Fibroblast of lung (primary cell): ENCODE data around the gene DNAJC11. TPM values are rescaled to one million over a fixed set of nuclear protein-coding genes. Genes with fewer than 3 reads are reported as not detected.
"Not testable (repeated sequence)": the region's sequence is repeated elsewhere in the genome, so short reads cannot be mapped to it uniquely, and the experiment has no call there.

Source experiments
- DNase-seq, 2 donors: peaks; one replicate each; pipeline versions ENCODE4 v3.0.0 to v3.0.0-alpha.2; 2010; ENCODE audit warnings: low read depth in 2 of 2
- H2AFZ ChIP-seq: 2 replicates; pipeline ENCODE4 v1.5.1; 2012; ENCODE audit warnings: low read length, control low read depth, inconsistent platforms
- H3K27ac ChIP-seq: 2 replicates; pipeline ENCODE4 v1.5.1; 2011; ENCODE audit warnings: low read length, control low read depth; ENCODE audit not compliant: insufficient read depth
- H3K27me3 ChIP-seq: 2 replicates; pipeline ENCODE4 v1.5.1; 2011; ENCODE audit warnings: mild to moderate bottlenecking, low read length; ENCODE audit not compliant: control insufficient read depth, insufficient read depth
- H3K36me3 ChIP-seq: 2 replicates; pipeline ENCODE4 v1.5.1; 2011; ENCODE audit warnings: low read length; ENCODE audit not compliant: control insufficient read depth, insufficient read depth
- H3K4me1 ChIP-seq: 2 replicates; pipeline ENCODE4 v1.5.1; 2011; ENCODE audit warnings: low read length; ENCODE audit not compliant: control insufficient read depth, insufficient read depth; ENCODE audit errors: extremely low read depth
- H3K4me2 ChIP-seq: 2 replicates; pipeline ENCODE4 v1.5.1; 2011; ENCODE audit warnings: low read length, control low read depth; ENCODE audit not compliant: insufficient read depth; ENCODE audit errors: extremely low read depth
- H3K4me3 ChIP-seq, 4 experiments: fragments of 200-600 bp in 1 of 4; sonication (generic) in 1 of 4; replicated peaks in 1 of 4; 2 replicates each; pipeline ENCODE4 v1.5.1; 2011 to 2016; ENCODE audit warnings: low read length in 4 of 4, low read depth in 3 of 4, mild to moderate bottlenecking in 3 of 4, control low read depth in 2 of 4, inconsistent platforms in 1 of 4, mixed read lengths in 1 of 4; ENCODE audit not compliant: insufficient read depth in 1 of 4; ENCODE audit errors: control extremely low read depth in 1 of 4
- H3K79me2 ChIP-seq: 2 replicates; pipeline ENCODE4 v1.5.1; 2012; ENCODE audit warnings: mild to moderate bottlenecking, low read length, inconsistent platforms; ENCODE audit not compliant: control insufficient read depth, insufficient read depth
- H3K9ac ChIP-seq: 2 replicates; pipeline ENCODE4 v1.5.1; 2011; ENCODE audit warnings: mild to moderate bottlenecking, low read length, control low read depth; ENCODE audit not compliant: insufficient read depth
- H3K9me3 ChIP-seq: 2 replicates; pipeline ENCODE4 v1.5.1; 2012; ENCODE audit warnings: low read depth, low read length; ENCODE audit not compliant: control insufficient read depth, insufficient read depth
- H4K20me1 ChIP-seq: 2 replicates; pipeline ENCODE4 v1.5.1; 2011; ENCODE audit warnings: low read length; ENCODE audit not compliant: control insufficient read depth, insufficient read depth; ENCODE audit errors: extremely low read depth
- EZH2 ChIP-seq: IDR thresholded peaks from 2 replicates; pipeline ENCODE4 v1.5.1; 2012; ENCODE audit warnings: low read length, control low read depth, mild to moderate bottlenecking; ENCODE audit errors: missing control alignments
- polyA plus RNA-seq, 2 donors: library from polyadenylated mRNA; depleted of rRNA in 1 of 2; stranded (reverse) in 1 of 2; unstranded in 1 of 2; fragments of >200 nt; gene quantifications; 2 replicates each; pipeline ENCODE4 v1.2.1, GENCODE V29; 2011 to 2012; ENCODE audit warnings: missing spikeins in 1 of 2
- total RNA-seq: library from RNA; depleted of rRNA; stranded (reverse); fragments of >200 nt; gene quantifications from 2 replicates; pipeline ENCODE4 v1.2.1, GENCODE V29; 2014
- TF ChIP-seq, protein P1 (sequence below), 2 donors: IDR thresholded peaks in 1 of 2; conservative IDR thresholded peaks in 1 of 2; 1 replicate in 1 of 2; 2 replicates in 1 of 2; pipeline ENCODE4 v1.5.1; 2011 to 2012; ENCODE audit warnings: low read length in 2 of 2, control low read depth in 1 of 2, inconsistent platforms in 1 of 2, low read depth in 1 of 2, mild to moderate bottlenecking in 1 of 2

Gene DNAJC11
- total and polyA plus RNA-seq, 2 donors (not counting 1 experiment from before 2014, with no cell fraction given): 31.8 to 35.2 TPM

DNA sequence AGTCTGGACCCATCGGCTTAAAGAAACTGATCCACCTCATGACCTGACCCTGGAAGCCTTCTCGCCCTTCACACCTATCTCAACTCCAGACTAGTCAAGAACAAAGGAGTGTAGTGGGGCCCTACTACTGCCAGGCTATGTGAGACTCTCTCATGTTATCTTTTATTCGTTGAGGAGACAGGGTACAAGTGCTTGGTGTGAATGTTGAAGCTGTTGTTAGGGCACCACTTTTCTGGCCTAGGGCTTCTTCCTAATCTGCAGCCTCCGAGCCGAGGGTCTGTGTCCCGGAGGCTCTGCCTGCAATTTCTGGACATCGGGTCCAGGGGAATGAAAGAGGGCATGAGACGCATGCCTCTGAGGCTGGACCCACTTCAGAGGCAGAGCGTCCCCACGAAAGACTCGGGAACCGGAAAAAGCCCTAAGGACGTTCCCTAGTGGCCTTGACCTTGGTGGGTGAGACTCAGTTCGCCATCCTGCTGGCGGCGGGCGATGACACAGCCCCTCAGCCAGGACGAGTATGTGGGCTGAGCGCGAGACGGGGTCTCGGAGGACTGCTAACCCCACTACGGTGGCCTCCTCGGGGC is 671 bp downstream of the DNAJC11 start:
- Histone ChIP-seq H3K27me3 (no peaks in the 10 kb centered on the region), H3K36me3 (no peaks in the 10 kb centered on the region), H3K4me2 (peak overlapping the region; percentile 87), H3K9me3 (no peaks in the 10 kb centered on the region), H2AFZ (no peak overlapping the region), H3K4me1 (no peaks in the 10 kb centered on the region), H3K9ac (peak overlapping the region; percentile 93), H3K27ac (peak overlapping the region; percentile 93), H4K20me1 (no peaks in the 10 kb centered on the region), H3K4me3 (peak overlapping the region; percentile 90 to 98 (median 94)), H3K79me2 (peaks cover 39% of the 10 kb centered on the region)
- no peak for TF ChIP-seq EZH2
- TF ChIP-seq, protein P1, sequence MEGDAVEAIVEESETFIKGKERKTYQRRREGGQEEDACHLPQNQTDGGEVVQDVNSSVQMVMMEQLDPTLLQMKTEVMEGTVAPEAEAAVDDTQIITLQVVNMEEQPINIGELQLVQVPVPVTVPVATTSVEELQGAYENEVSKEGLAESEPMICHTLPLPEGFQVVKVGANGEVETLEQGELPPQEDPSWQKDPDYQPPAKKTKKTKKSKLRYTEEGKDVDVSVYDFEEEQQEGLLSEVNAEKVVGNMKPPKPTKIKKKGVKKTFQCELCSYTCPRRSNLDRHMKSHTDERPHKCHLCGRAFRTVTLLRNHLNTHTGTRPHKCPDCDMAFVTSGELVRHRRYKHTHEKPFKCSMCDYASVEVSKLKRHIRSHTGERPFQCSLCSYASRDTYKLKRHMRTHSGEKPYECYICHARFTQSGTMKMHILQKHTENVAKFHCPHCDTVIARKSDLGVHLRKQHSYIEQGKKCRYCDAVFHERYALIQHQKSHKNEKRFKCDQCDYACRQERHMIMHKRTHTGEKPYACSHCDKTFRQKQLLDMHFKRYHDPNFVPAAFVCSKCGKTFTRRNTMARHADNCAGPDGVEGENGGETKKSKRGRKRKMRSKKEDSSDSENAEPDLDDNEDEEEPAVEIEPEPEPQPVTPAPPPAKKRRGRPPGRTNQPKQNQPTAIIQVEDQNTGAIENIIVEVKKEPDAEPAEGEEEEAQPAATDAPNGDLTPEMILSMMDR (conservative IDR thresholded peaks at IDR 0.05 in 1 of 2, IDR thresholded peaks at IDR 0.05 in 1 of 2; ENCODE audit: low read depth in 1 of 2, low read length in 2 of 2): no peak
- no peak for DNase-seq

- not testable (repeated sequence) for H3K4me1 ChIP-seq, H3K27ac ChIP-seq, H3K9ac ChIP-seq, H3K27me3 ChIP-seq, H3K9me3 ChIP-seq, DNase-seq, H3K36me3 ChIP-seq, H2AFZ ChIP-seq, H4K20me1 ChIP-seq
- Histone ChIP-seq H3K4me2 (peak overlapping the region; percentile 3), H3K79me2 (peaks cover 43% of the 10 kb centered on the region), H3K4me3 (peak overlapping the region in 1 of 4 experiments; percentile 97)
Observed at GRCh38 chr1:6699915-6700314, 1.7 kb downstream of the DNAJC11 start.

DNA sequence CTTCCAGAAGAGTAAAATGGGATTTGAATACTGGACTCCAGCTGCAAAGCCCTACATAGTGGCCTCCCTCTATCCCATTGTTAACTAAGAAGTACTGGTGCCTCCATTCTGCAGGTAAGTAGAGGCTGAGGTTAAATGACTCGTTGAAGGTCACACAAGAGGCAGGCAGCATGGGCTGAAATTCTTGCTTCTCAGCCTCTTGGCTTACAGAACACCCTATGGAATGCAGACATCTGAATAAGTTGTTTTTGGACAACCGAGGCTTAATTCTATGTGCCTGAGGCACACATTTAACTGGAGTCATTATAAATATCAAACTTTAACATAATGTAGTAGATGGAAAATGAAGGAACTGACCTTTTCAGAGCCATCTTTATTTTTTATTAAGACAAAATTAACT is 5.7 kb downstream of the DNAJC11 start:
- no peak overlapping the region for H3K27ac ChIP-seq
- H3K79me2 ChIP-seq: peaks cover 44% of the 10 kb centered on the region
- H2AFZ ChIP-seq: no peak overlapping the region
- no peak overlapping the region for H3K9ac ChIP-seq
- no peak overlapping the region for H3K4me2 ChIP-seq
- no peak overlapping the region for H3K4me3 ChIP-seq
- no peaks in the 10 kb centered on the region for H4K20me1 ChIP-seq
- no peak for DNase-seq
- no peaks in the 10 kb centered on the region for H3K4me1 ChIP-seq
- H3K36me3 ChIP-seq: no peaks in the 10 kb centered on the region
- H3K27me3 ChIP-seq: no peaks in the 10 kb centered on the region
- TF ChIP-seq EZH2: no peak
- TF ChIP-seq, protein P1 (conservative IDR thresholded peaks at IDR 0.05 in 1 of 2, IDR thresholded peaks at IDR 0.05 in 1 of 2; ENCODE audit: low read depth in 1 of 2, low read length in 2 of 2): no peak
- no peaks in the 10 kb centered on the region for H3K9me3 ChIP-seq
